Panc1 (cell line): ENCODE results near the gene CIDEA. TPM values are rescaled to one million over a fixed set of nuclear protein-coding genes. Genes with fewer than 3 reads are reported as not detected.
"Not testable (repeated sequence)": the region's sequence is repeated elsewhere in the genome, so short reads cannot be mapped to it uniquely, and the experiment has no call there.

Experiments
- ATAC-seq: fragments of 200-7000 bp; cut with Tn5 transposase; 2 replicates; pipeline ENCODE4 v1.9.1; 2020; ENCODE audit warnings: mild to moderate bottlenecking, moderate library complexity
- BruUV-seq: library from RNA; stranded (reverse); fragments of 400-500 nt; replicated peaks from 2 replicates; lab custom pipeline; 2021; lab: Mats Ljungman, UMichigan
- CTCF ChIA-PET: fragments of 300-600 bp; sonication (Branson Sonifier 250); formaldehyde crosslinking; loops from one replicate; lab custom pipeline; 2022; ENCODE audit warnings: antibody characterized with exemption; lab: Charles Lee
- POLR2A ChIA-PET: fragments of 300-600 bp; sonication (Branson Sonifier 250); formaldehyde crosslinking; loops from one replicate; lab custom pipeline; 2022; ENCODE audit warnings: antibody characterized with exemption; lab: Charles Lee
- DNase-seq: peaks from one replicate; pipeline ENCODE4 v3.0.0-alpha.2; 2010; ENCODE audit warnings: low read depth, low spot score
- H3K27ac ChIP-seq: 2 replicates; pipeline ENCODE4 v1.5.1; 2011; ENCODE audit warnings: mild to moderate bottlenecking, low read length, inconsistent platforms
- H3K27me3 ChIP-seq: fragments of 200-500 bp; sonication (Bioruptor generic); 2 replicates; pipeline ENCODE4 v1.6.0; 2014; ENCODE audit warnings: low read length, inconsistent platforms; ENCODE audit not compliant: control insufficient read depth, insufficient read depth
- H3K36me3 ChIP-seq: fragments of 200-500 bp; sonication (Bioruptor generic); 2 replicates; pipeline ENCODE4 v1.5.1; 2014; ENCODE audit warnings: inconsistent platforms, mild to moderate bottlenecking, low read length, moderate library complexity; ENCODE audit not compliant: control insufficient read depth, insufficient read depth
- H3K4me1 ChIP-seq: 2 replicates; pipeline ENCODE4 v1.5.1; 2011; ENCODE audit warnings: inconsistent platforms, mild to moderate bottlenecking, low read length, moderate library complexity; ENCODE audit not compliant: control insufficient read depth, insufficient read depth
- H3K4me3 ChIP-seq, 2 experiments: 2 replicates each; pipeline ENCODE4 v1.5.1; 2011 to 2012; ENCODE audit warnings: low read depth in 2 of 2, low read length in 2 of 2, mild to moderate bottlenecking in 2 of 2, inconsistent platforms in 1 of 2, moderate library complexity in 1 of 2
- H3K9me3 ChIP-seq: fragments of 200-500 bp; sonication (Bioruptor generic); 2 replicates; pipeline ENCODE4 v1.5.1; 2014; ENCODE audit warnings: low read depth, mild to moderate bottlenecking, inconsistent platforms, low read length, moderate library complexity; ENCODE audit not compliant: control insufficient read depth, insufficient read depth
- POLR2AphosphoS5 ChIP-seq: IDR thresholded peaks from 2 replicates; pipeline ENCODE4 v1.6.1; 2012; ENCODE audit warnings: mild to moderate bottlenecking, low read depth, low read length, moderate library complexity
- REST ChIP-seq, 2 experiments: IDR thresholded peaks; 2 replicates each; pipeline ENCODE4 v1.6.1; 2011 to 2012; ENCODE audit warnings: low read depth in 2 of 2, control low read depth in 1 of 2, low read length in 1 of 2, mild to moderate bottlenecking in 1 of 2, moderate library complexity in 1 of 2; ENCODE audit not compliant: insufficient read depth in 1 of 2
- SIN3A ChIP-seq: IDR thresholded peaks from 2 replicates; pipeline ENCODE4 v1.6.1; 2012; ENCODE audit warnings: low read depth, mild to moderate bottlenecking, low read length, moderate library complexity, borderline replicate concordance; ENCODE audit not compliant: insufficient read depth
- TCF7L2 ChIP-seq: IDR thresholded peaks from 2 replicates; pipeline ENCODE4 v1.6.1; 2011; ENCODE audit warnings: mild to moderate bottlenecking, low read depth, low read length, inconsistent platforms
- in situ Hi-C: cut with HindIII; loops from 2 replicates; pipeline ENCODE4 v1.10.0; 2016; ENCODE audit warnings: low sequenced_read_pairs, low pct_unique_long_range_greater_than_20kb
- intact Hi-C: fragments of 100-400 bp; cut with micrococcal nuclease; formaldehyde crosslinking; loops from one replicate; pipeline ENCODE4 v1.10.0; 2022; ENCODE audit not compliant: unreplicated experiment
- total RNA-seq: library from RNA; stranded (reverse); gene quantifications from one replicate; pipeline ENCODE4 v1.2.1, GENCODE V29; 2021; ENCODE audit not compliant: unreplicated experiment
- TF ChIP-seq, protein P1 (sequence below): fragments of 450-650 bp; IDR thresholded peaks from 2 replicates; pipeline ENCODE4 v1.5.1; 2017; ENCODE audit warnings: mild to moderate bottlenecking

Gene CIDEA
- total RNA-seq, 1 experiment from 2014 or later = not detected

DNA sequence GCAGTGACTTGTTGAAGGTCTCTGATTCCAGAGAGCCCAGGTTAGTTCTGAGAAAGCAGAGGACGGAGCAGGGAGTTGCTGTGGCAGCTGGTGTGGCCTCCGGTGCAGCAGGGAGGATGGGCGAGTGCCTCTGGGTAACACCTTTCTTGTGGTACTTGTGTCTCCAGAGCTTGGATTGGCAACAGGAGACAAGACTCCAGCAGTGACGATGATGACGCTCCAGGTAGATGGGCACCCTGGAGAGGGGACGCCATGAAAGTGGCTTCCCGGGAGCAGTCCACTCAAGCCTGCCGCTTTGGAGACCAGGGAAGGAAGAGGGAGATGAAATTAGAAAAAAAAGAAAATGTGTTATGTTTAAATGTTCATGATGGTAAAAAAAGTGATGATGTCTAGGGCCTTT lies 23.6 kb upstream of the CIDEA start:
- BruUV-seq, H3K9me3 ChIP-seq, in situ Hi-C loops, H3K27me3 ChIP-seq, H3K36me3 ChIP-seq, POLR2A ChIA-PET, DNase-seq, ATAC-seq, H3K4me3 ChIP-seq, H3K27ac ChIP-seq, CTCF ChIA-PET, H3K4me1 ChIP-seq: not testable (repeated sequence)
- intact Hi-C loops = loop anchor here (5.0 kb wide), 1 partner anchor 1628 kb away; no protein-coding TSS in a partner anchor

DNA sequence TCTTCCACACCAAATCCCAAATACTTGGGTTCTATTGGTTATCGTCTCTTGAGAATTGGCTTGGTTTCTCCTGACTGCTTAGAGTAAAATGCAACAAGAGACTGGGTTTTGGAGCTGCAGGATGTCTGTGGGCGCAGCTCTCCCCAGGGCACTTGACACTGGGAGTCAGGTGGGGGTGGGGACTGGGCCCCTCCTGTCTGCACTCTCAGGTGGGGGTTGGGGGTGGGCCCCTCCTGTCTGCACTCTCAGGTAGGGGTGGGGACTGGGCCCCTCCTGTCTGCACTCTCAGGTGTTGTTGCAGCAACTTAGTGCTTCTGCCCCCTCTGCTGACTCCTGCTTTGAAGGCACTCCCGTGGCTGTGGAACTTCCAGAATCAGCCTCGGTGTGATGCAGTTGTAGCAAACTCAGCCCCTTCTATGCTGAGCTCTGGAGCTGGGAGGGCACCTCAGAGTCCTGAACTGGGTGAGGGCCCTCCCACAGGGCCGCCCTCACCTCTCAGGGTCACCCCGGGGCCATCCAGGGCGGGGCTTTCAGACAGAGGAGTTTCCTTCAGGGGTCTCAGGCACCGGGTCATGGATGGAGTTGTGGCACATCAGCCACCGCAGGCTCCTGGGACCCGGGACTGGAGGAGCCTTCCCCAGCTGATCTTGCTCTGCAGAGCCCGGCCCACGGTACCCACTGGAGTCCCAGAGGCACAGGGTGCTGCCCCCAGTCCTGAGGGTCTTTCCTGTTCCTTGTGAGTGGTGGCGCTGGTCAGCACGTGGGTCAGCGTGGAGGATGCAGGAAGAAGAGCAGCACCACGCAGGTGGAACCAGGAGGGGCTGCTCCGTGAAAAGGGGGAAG lies 22.9 kb upstream of the CIDEA start:
- in situ Hi-C loops (no loop called here), intact Hi-C loops (loop anchor here (5.0 kb wide), 1 partner anchor 1629 kb away; no protein-coding TSS in a partner anchor)
- Histone ChIP-seq H3K27me3 (no peaks in the 10 kb centered on the region), H3K36me3 (no peaks in the 10 kb centered on the region), H3K9me3 (no peaks in the 10 kb centered on the region), H3K4me3 (no peak overlapping the region), H3K27ac (no peak overlapping the region), H3K4me1 (no peaks in the 10 kb centered on the region)
- BruUV-seq = no TSS peak
- ChIA-PET POLR2A (no interaction called here), CTCF (no interaction called here)
- DNase-seq = no peak
- ATAC-seq = 0 out of 2 replicates have a peak, but pooled peaks have one; percentile 28
- no peak for TF ChIP-seq SIN3A
- TF ChIP-seq, protein P1, sequence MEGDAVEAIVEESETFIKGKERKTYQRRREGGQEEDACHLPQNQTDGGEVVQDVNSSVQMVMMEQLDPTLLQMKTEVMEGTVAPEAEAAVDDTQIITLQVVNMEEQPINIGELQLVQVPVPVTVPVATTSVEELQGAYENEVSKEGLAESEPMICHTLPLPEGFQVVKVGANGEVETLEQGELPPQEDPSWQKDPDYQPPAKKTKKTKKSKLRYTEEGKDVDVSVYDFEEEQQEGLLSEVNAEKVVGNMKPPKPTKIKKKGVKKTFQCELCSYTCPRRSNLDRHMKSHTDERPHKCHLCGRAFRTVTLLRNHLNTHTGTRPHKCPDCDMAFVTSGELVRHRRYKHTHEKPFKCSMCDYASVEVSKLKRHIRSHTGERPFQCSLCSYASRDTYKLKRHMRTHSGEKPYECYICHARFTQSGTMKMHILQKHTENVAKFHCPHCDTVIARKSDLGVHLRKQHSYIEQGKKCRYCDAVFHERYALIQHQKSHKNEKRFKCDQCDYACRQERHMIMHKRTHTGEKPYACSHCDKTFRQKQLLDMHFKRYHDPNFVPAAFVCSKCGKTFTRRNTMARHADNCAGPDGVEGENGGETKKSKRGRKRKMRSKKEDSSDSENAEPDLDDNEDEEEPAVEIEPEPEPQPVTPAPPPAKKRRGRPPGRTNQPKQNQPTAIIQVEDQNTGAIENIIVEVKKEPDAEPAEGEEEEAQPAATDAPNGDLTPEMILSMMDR = no peak
- TF ChIP-seq POLR2AphosphoS5 = no peak
- TF ChIP-seq REST (IDR thresholded peaks at IDR 0.05; ENCODE audit: insufficient read depth in 1 of 2, low read depth in 2 of 2, low read length in 1 of 2) = no peak
- no peak for TF ChIP-seq TCF7L2

GRCh38 chr18:12231986-12232385 lies 22.2 kb upstream of the CIDEA start:
- POLR2A ChIA-PET = no interaction called here
- Histone ChIP-seq H3K36me3 (no peaks in the 10 kb centered on the region), H3K4me1 (no peaks in the 10 kb centered on the region), H3K4me3 (no peak overlapping the region), H3K9me3 (no peaks in the 10 kb centered on the region), H3K27ac (no peak overlapping the region), H3K27me3 (no peaks in the 10 kb centered on the region)
- in situ Hi-C loops (no loop called here), intact Hi-C loops (loop anchor here (5.0 kb wide), 1 partner anchor 1630 kb away; no protein-coding TSS in a partner anchor)
- TF ChIP-seq TCF7L2 (no peak), SIN3A (no peak), REST (IDR thresholded peaks at IDR 0.05; ENCODE audit: insufficient read depth in 1 of 2, low read depth in 2 of 2, low read length in 1 of 2) (no peak), POLR2AphosphoS5 (no peak)
- TF ChIP-seq, protein P1 = no peak
- ATAC-seq (no peak), DNase-seq (no peak)
- BruUV-seq = no TSS peak
- CTCF ChIA-PET = no interaction called here
